H1 (cell line): Measurements from ENCODE around the gene CLRN1. TPM values are rescaled to one million over a fixed set of nuclear protein-coding genes. Genes with fewer than 3 reads are reported as not detected.

Experiments used
- CEBPB ChIP-seq: IDR thresholded peaks from 2 replicates; pipeline ENCODE4 v1.6.1; 2012; ENCODE audit warnings: low read depth, low read length
- CHD2 ChIP-seq: IDR thresholded peaks from 2 replicates; pipeline ENCODE4 v1.6.1; 2012; ENCODE audit warnings: low read length, improper control_type of control experiment
- CTCF ChIP-seq, 3 experiments: IDR thresholded peaks; 1 replicate in 2 of 3; 2 replicates in 1 of 3; pipeline versions ENCODE4 v1.5.1 to v1.6.1; 2011; ENCODE audit warnings: low read length in 3 of 3, mild to moderate bottlenecking in 3 of 3, inconsistent platforms in 2 of 3, low read depth in 1 of 3, moderate library complexity in 1 of 3; ENCODE audit not compliant: insufficient read depth in 1 of 3; ENCODE audit errors: control extremely low read depth in 1 of 3
- JUND ChIP-seq: IDR thresholded peaks from 2 replicates; pipeline ENCODE4 v1.6.1; 2011; ENCODE audit warnings: mild to moderate bottlenecking, improper control_type of control experiment, low read length
- KDM4A ChIP-seq: IDR thresholded peaks from one replicate; pipeline ENCODE4 v1.7.1; 2012; ENCODE audit warnings: low read depth, mild to moderate bottlenecking, moderate library complexity, low read length, inconsistent platforms; ENCODE audit not compliant: severe bottlenecking
- KDM5A ChIP-seq: fragments of 200-600 bp; IDR thresholded peaks from 2 replicates; pipeline ENCODE4 v1.7.1; 2012; ENCODE audit warnings: mild to moderate bottlenecking, low read length, inconsistent platforms, mixed read lengths
- MAFK ChIP-seq: IDR thresholded peaks from 2 replicates; pipeline ENCODE4 v1.6.1; 2012; ENCODE audit warnings: low read depth, mild to moderate bottlenecking, improper control_type of control experiment, low read length
- YY1 ChIP-seq: IDR thresholded peaks from 2 replicates; pipeline ENCODE4 v1.6.1; 2011; ENCODE audit warnings: low read depth, mild to moderate bottlenecking, low read length
- polyA plus RNA-seq, 7 experiments: library from polyadenylated mRNA; depleted of rRNA in 3 of 7; stranded (reverse) in 5 of 7; unstranded in 2 of 7; fragments of >200 nt in 5 of 7; fragments of 200-250 nt in 2 of 7; gene quantifications; 1 replicate in 5 of 7; 2 replicates in 1 of 7; 4 replicates in 1 of 7; pipeline versions ENCODE4 v1.2.1 to v1.2.3, GENCODE V29; 2011 to 2013; ENCODE audit warnings: missing spikeins in 2 of 7, mixed read lengths in 2 of 7
- total RNA-seq: library from RNA; stranded (reverse); fragmentation: NEBNext Ultra II Directional; extraction: Animal tissue kit (Norgen Biotek cat#: 25700); gene quantifications from 2 replicates; pipeline ENCODE4 v1.2.1, GENCODE V29; 2021
- TF ChIP-seq, protein P1 (sequence below): fragments of 300-600 bp; sonication (generic); IDR thresholded peaks from 2 replicates; pipeline ENCODE4 v1.7.1; 2012; ENCODE audit warnings: low read length, moderate library complexity, mild to moderate bottlenecking, inconsistent platforms; ENCODE audit not compliant: insufficient replicate concordance

CLRN1 gene
- total and polyA plus RNA-seq, 2 of the 8 experiments (the other 6 are each of a cell fraction or from before 2014, with no cell fraction given): 0.20 to 0.35 TPM

DNA sequence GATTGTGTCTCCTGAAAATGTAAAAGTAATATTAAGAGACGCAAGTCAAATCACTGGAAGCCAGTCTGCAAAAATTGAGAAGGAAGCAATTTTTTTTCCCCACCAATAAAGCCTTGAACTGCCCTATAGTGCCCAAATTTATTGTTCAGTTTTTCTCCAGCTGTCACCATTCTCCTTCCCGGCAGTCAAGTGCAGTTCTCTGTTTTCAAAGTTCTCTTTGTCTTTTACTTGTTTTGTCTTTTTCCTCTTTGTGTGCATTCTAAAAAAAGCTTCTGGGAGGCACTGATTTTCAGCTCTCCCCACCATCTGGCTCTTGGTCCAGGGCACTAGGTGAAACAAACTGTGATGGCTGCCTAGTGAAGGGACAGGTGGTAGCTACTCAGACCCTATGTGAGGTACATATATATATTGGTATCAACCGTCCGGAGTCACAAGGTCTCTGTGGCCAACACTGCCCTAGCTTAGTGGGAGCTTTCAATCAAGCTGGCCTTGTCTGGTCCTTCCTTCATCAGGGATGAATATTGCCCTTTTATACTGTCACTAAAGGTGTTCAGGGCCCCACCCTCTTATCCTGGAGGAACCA is 6.1 kb upstream of the CLRN1 start (continued):
- TF ChIP-seq, protein P1, sequence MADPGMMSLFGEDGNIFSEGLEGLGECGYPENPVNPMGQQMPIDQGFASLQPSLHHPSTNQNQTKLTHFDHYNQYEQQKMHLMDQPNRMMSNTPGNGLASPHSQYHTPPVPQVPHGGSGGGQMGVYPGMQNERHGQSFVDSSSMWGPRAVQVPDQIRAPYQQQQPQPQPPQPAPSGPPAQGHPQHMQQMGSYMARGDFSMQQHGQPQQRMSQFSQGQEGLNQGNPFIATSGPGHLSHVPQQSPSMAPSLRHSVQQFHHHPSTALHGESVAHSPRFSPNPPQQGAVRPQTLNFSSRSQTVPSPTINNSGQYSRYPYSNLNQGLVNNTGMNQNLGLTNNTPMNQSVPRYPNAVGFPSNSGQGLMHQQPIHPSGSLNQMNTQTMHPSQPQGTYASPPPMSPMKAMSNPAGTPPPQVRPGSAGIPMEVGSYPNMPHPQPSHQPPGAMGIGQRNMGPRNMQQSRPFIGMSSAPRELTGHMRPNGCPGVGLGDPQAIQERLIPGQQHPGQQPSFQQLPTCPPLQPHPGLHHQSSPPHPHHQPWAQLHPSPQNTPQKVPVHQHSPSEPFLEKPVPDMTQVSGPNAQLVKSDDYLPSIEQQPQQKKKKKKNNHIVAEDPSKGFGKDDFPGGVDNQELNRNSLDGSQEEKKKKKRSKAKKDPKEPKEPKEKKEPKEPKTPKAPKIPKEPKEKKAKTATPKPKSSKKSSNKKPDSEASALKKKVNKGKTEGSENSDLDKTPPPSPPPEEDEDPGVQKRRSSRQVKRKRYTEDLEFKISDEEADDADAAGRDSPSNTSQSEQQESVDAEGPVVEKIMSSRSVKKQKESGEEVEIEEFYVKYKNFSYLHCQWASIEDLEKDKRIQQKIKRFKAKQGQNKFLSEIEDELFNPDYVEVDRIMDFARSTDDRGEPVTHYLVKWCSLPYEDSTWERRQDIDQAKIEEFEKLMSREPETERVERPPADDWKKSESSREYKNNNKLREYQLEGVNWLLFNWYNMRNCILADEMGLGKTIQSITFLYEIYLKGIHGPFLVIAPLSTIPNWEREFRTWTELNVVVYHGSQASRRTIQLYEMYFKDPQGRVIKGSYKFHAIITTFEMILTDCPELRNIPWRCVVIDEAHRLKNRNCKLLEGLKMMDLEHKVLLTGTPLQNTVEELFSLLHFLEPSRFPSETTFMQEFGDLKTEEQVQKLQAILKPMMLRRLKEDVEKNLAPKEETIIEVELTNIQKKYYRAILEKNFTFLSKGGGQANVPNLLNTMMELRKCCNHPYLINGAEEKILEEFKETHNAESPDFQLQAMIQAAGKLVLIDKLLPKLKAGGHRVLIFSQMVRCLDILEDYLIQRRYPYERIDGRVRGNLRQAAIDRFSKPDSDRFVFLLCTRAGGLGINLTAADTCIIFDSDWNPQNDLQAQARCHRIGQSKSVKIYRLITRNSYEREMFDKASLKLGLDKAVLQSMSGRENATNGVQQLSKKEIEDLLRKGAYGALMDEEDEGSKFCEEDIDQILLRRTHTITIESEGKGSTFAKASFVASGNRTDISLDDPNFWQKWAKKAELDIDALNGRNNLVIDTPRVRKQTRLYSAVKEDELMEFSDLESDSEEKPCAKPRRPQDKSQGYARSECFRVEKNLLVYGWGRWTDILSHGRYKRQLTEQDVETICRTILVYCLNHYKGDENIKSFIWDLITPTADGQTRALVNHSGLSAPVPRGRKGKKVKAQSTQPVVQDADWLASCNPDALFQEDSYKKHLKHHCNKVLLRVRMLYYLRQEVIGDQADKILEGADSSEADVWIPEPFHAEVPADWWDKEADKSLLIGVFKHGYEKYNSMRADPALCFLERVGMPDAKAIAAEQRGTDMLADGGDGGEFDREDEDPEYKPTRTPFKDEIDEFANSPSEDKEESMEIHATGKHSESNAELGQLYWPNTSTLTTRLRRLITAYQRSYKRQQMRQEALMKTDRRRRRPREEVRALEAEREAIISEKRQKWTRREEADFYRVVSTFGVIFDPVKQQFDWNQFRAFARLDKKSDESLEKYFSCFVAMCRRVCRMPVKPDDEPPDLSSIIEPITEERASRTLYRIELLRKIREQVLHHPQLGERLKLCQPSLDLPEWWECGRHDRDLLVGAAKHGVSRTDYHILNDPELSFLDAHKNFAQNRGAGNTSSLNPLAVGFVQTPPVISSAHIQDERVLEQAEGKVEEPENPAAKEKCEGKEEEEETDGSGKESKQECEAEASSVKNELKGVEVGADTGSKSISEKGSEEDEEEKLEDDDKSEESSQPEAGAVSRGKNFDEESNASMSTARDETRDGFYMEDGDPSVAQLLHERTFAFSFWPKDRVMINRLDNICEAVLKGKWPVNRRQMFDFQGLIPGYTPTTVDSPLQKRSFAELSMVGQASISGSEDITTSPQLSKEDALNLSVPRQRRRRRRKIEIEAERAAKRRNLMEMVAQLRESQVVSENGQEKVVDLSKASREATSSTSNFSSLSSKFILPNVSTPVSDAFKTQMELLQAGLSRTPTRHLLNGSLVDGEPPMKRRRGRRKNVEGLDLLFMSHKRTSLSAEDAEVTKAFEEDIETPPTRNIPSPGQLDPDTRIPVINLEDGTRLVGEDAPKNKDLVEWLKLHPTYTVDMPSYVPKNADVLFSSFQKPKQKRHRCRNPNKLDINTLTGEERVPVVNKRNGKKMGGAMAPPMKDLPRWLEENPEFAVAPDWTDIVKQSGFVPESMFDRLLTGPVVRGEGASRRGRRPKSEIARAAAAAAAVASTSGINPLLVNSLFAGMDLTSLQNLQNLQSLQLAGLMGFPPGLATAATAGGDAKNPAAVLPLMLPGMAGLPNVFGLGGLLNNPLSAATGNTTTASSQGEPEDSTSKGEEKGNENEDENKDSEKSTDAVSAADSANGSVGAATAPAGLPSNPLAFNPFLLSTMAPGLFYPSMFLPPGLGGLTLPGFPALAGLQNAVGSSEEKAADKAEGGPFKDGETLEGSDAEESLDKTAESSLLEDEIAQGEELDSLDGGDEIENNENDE: no peak
- TF ChIP-seq CHD2 (no peak), JUND (no peak), CTCF (IDR thresholded peaks at IDR 0.05; ENCODE audit: control extremely low read depth in 1 of 3, insufficient read depth in 1 of 3, low read depth in 1 of 3, low read length in 3 of 3) (no peak), MAFK (no peak), KDM4A (no peak), CEBPB (no peak), KDM5A (no peak), YY1 (no peak)
